ENCODE data around the gene IKZF3.
"Not testable (repeated sequence)": the region's sequence is repeated elsewhere in the genome, so short reads cannot be mapped to it uniquely, and the experiment has no call there.

IKZF3 gene

DNA sequence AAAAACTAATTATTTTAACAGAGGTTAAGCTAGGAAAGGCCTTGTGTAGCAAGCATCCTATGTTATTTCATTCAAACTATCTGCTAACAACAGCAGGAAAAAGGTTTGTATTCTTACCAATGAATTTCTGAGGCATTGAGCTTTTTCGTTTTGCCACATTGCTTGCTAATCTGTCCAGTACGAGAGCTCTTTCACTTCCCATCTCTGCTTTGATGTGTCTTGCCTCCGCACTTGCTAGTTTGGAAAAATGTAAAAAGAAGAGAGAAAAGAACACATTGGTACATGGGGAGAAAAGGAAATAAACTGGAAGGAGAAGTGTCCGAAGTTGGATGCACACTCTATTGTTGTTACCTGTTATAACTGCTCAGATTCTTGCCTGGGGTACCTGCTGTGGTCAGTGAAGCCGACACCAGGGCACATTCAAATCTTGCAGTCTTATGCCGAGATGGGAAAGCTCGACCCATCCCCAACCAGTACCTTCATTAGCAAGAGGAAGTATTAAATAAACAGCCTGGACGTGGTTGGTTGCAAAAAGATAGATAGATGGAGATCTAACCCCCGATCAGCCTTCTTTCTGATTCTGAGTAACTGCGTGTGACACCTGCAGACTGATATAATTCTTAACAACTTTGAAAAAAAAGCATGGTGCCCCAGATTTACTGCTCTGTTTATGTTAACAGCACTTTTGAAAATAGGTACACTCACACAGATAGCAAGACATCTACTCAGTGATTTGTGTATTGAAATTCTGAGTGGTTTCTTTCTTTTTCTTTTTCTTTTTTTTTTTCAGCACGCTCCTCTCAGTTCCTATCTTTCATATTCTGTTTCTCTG is 86.4 kb downstream of the IKZF3 start:
- DNase-seq, result peak in 1 of 5 donors; percentile 62

DNA sequence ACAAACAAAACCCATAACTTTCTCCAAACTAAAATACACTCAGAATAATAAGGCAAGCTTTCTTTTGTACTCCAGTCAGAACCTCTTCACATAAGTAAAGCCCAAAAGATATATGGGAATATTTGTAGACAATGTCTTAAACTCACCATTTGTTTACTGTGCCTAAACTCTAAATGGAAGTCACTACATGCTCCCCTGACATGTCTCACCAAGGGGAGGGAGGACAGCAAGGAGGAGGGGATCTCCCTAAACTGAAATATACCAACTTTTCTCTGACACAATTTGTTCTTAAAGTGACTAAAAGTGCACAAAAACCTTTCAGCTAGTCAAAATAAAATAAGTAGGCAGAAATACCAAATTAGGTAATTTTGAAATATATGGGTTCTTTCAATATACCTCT is 87.9 kb downstream of the IKZF3 start:
- peak in 1 of 5 donors; percentile 43 for DNase-seq

DNA sequence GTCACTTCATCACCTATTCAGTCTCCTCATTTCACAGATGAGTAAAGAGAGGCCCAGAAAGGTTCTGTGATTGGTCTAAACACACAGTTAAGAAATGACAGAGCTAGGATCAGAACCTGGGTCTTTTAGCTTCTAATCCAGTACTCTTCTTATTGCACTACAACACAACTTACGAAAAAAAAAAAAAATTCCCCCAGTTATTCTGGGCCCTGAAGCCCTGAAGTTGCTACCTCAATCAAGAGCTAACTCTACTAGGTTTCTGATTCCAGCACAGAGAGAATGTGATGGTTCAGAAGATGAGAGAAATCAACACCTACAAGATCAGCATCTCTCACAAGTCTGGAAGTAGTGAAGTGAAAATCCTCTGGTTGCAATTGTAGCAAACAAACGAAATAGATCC is 89.1 kb downstream of the IKZF3 start:
- DNase-seq, result peak in 1 of 5 donors; percentile 48

DNA sequence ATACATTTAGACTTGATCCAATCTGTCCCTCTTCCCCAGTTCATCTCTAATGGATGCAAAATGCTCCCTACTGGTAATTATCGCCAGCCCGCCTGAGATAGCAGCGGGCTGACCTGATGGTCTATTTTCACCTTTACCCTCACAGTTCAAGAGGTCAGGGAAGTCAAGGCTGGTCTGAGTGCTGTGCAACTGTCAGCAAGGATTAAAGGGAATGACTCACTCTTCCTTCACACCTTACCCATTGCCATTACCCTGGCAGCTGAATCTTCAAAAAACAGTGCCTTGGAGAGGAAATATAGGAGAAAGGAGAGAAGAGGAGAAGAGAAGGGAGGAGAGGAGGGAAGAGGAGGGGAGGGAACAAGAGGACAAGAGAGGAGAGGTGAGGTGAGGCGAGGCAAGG is 90.1 kb downstream of the IKZF3 start:
- DNase-seq, result peak in 1 of 5 donors; percentile 37

DNA sequence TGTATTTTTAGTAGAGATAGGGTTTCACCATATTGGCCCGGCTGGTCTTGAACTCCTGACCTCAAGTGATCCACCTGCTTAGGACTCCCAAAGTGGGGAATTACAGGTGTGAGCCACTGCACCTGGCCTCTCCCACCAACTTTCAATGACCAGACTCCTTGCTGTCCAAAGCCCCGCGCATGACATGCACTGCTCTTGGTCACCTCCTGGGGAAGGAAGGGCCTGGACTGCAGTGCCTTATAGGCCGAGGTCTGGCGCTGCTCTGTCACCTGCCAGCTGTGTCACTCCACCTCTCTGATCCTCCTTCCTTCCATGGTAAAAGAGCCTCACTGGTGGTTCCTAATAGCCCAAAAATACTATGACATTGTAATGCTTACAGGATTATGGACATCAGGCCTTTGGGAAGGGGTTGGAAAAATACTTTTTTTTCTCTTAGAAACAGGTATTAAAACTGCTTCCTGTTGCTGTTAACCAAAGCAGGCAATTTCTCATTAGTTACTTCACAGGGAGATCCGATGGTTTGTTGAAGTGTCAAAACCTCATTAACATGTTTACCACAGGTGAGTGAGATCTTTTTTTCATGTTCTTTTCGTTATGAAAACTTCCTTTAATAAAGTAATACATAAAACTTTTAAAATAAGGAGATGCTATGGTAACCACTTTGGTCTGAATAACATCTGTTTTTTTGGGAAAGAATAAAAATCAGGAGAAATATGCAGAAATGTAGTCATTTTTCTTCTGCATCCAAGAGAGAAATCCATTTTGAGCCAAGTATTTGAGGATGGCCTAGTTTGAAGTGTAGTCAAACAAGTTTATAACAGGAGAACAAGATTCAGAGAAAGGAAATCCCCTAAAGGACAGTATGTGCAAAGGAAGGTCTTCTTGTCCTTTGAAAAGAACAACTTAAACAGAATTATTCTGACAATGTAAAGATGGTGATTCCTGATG is 90.9 kb downstream of the IKZF3 start:
- DNase-seq, result no peak

DNA sequence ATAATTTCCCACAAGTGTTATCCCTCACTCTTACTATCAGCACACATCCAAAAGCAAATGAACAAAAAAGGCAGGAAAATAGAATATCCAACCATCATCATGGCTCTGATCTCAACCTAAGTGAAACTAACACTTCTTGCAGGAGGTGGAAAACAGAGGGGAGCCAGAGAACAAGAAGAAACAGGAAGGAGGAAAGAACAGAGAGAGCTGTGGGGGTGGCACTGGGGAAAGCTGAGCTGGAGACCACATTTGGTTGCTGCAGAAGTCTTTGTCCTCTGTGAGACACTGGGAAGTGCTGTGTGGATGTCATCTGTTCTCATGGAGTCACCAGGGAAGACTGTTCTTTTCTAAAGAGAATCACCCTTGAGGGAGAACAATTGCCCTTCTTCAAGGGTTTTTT is 91.7 kb downstream of the IKZF3 start:
- no peak for DNase-seq

DNA sequence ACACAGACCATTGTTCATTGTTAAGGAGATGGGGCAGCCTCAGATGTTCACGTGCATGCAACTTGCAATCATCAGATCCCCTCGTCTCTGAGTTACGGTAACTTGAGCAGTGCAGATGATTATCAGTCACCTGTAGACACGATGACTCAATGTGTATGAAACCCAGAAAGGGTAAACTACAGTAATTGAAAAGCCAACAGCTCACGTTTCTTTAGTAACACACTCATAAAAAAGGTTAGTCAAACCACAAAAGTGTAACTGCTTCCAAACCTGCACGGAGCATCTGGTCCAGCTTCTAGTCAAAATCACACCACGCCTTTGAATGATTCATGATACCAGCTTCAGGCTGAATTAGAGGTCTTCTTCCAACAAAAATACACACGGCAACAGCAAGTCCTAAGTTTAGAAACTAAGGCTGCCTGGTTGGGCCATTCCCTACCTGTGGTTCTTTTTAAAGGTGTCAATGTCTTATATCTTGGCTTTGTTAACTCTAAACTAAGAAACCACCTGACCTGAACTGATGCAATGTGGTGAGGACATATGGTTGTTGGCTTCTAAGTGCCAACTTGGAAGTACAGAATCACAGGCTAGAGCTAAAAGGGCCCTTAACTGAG is 94.0 kb downstream of the IKZF3 start:
- DNase-seq, result peak in 3 of 5 donors; percentile 36 to 96 (median 37)

DNA sequence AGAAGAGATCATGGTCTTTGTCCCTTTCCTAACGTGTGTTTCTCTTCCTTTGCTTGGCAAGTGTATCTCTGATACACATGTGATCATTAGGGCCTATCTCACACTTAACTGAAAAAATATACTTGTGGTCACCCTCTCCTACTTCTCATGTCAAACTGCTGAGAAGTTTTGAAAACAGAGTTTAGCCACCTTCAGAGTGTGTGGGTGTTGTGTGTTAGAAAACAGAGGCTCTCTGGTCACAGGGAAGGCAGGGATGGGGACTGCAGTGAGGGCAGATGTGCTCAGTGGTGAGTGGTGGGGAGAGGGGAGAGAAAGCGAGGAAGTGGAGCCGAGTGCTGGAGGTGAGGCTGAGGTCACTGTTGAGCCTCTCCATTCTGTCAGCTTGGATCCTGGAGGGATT is 97.0 kb downstream of the IKZF3 start:
- DNase-seq, result no peak

DNA sequence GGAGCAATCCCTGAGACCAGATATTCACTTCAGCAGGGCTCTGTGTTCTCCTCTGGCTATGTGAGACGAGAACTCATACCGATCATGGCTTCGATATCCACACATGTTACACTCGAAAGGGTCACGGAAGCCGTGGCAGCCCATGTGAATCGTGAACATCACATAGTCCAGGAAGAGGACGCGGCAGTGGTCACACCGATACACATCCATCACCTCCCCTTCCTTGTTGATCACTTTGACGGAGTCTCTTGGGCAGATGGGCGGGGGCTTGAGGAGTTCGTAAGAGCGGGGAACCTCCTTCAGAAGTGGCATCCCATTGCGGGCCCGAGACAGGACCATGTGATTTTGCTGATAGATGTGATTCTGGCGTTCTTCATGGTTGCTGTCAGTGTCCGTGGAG is 98.3 kb downstream of the IKZF3 start:
- no peak for DNase-seq

DNA sequence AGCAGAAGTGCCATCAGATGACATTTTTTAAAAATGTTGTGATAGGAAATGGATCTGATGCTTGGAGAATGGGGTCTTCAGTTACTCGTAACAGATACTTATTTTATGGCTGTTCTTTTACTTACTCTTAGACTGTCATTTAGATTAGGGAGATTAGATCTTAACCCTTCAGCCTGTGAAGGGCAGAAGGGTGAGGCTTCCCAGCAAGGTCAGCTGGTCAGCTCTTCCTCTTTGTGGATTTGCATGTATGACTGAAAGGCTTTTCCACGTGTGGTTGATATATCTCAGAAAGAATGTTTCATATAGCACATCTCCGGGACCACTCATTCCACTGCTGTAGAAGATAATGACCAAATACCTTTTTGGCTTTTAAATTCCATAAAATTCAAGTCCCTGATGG is 98.9 kb downstream of the IKZF3 start:
- no peak for DNase-seq

DNA sequence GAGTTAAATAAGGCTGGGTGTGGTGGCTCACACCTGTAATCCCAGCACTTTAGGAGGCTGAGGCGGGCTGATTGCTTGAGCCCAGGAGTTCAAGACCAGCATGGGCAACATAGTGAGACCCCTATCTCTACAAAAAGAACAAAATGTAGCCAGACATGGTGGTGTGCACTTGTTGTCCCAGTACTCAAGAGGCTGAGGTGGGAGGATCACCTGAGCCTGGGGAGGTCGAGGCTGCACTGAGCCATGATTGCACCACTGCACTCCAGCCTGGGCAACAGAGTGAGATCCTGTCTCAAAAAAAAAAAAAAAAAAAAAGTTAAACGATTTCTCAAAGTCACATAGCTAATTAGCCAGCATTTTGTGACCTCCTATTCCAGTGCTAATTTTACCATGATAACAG is 99.9 kb downstream of the IKZF3 start:
- DNase-seq, result not testable (repeated sequence)

DNA sequence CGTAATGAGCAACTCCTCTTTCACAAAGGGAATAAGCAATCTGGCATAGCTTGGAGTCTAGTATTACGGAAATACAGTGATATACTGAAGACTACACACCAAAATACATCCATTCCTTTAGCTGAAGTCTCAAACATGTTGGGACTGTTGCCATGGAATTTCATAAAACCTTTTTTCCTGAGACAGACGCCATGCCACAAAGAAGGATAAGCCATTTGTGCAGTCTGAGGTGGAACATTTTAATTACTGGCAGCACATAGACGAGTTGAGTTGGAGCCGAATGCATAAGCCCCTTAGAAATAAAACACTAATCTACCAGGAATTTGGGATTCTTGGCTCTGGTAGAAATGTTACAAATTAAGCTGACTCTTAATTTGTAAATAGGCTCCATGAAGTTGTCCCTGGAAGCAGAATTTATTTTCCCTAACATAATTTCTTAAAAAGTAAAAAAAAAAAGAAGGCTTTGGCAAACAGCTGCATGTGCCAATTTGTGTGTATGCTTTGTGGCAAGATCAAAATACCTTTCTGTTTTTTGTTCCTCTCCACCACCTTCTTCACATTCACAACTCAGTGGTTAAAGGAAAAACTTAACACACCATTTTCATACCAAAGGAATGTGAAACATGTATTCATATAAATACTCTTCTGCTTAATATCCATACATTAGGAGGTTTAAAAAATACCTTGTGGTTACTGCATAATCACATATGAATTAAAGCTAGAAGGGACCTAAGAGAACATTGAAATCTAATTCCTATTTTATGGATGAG is 100.9 kb downstream of the IKZF3 start:
- no peak for DNase-seq

DNA sequence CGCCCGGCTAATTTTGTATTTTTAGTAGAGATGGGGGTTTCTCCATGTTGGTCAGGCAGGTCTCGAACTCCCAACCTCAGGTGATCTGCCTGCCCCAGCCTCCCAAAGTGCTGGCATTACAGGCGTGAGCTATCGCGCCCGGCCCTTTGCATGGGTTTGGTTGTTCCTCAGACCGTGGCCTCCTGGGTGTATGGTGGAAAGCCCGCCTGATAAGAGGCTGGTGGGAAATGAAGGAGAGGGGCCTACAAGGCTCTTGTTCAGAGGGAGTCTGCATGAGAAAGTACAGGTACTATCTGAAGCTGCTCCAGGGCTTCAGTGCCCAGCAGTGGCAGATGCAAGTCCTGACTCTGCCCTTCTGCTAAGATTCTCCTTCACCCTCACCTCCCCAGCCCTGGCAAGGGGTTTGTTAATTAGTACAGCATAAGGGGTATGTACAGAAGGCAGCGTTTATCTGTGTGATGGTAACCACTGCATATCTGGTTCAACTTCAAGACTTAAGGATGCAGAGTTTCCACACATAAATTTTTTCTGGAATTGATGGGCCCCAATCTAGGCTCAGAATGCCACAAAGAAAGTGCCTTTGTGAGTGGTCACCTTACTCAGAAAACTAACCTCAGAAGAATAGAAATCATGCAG is 102.1 kb downstream of the IKZF3 start:
- no peak for DNase-seq

DNA sequence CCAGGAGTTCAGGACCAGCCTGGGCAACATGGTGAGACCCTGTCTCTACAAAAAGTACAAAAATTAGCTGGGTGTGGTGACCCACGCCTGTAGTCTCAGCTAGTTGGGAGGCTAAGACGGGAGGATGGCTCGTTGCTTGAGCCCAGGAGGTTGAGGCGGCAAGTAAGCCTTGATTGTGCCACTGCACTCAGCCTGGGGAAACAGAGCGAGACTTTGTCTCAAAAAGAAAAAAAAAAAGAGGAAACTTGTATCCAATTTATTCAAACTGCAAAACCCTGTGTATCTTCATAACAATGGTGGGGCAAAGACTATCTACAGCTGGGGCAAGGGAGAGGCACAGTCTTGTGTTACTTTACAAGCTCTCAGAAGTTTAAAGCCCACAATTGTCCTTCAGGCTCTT is 104.9 kb downstream of the IKZF3 start:
- DNase-seq, result no peak

DNA sequence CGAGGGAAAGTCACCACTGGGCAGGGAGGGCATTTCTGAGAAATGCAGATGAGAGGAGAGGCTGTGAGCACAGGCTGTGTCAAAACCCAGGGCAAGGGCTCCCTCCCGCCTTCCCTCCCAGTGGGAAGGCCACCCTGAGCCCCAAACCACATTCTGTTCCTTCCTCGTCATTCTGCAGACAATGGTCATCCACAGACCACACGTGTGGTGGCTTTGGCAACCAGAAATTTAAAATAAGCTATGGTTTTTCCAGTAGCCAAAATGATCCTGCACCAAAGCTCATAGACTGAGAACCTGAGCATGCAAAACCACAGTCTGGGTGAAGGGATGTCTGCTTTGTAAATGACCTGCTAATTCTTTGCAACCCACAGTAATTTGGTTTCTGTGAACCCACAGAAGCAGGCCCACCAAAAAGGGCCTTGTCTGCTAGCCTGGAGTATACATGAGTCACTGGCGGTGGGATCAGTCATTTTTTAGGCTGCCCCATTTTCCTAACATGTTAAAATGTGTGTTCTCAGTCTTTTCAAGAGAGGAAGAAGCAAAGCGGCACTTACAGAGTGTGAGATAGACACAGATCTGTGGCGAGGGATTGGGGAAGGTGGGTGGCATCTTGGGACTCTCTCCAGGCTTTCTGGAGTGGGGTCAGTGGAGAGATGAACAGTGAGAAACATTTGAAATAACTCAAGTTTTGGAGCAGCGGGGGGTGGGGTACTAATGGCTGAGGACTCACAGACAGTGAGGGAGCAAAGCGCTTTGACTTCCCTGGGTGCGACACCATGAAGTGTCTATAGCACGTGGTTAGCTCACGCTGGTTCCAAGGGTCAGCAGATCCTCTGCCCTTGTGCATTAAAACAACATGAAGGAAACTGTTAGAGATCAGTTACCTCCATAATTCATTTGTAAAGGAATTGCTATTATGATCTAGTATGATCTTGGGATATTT is 105.9 kb downstream of the IKZF3 start:
- DNase-seq, result peak in 2 of 5 donors; percentile 30 to 69

DNA sequence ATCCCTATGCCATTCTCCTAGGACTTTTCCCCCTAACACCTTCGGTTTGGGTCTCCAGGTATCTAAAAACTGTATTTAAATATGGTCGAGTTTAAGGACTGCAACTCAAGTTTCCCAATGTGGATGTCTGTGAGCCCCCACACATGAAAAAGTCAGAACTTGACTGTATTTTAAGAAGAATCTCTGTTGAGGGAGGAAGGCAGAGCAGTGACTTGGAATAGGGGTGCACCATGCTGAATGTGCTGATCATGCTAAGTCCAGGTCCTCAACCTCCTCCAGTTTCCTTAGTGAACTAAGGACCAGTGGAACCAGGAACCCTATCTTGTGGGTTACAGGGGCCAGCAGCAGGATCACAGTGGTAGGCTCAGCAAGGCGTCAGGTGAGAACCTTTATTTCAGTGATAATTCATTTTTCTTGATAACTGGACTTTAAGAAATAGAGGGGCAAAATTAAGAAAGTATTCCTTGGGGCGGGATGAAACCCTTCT is 106.9 kb downstream of the IKZF3 start:
- no peak for DNase-seq

DNA sequence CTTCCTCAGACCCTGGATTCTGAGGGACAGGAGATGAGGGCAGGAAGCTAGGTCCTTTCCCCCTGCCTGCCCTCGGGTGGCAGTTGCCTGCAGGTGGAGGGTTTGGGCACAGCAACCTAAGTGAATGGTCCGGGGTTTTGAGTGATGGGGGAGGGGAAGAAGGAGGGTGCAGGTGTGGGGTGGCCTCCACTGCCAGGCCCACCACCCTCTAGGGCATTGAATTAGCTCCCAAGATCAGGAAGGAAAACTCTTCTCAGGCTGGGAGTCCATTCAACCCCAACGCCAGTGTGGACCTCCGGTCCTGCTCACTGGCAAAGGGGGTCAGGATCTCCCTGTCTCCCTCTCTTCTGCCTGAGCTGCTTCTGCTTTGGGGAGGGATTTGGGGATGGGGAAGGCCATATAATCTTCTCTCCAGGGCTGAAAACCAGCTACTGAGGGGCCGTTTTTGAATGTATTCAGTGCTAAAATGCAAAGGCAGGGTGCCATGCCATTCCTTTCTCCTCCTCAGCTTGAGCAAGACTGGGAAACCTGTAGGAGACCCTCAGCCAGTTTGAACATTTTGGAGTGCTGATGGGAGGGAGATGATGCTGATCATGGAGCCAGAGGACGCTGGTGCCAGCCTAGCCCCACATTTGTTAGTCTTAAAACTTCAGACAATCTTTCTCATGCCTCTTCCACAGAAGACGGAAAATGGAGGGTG is 107.6 kb downstream of the IKZF3 start:
- no peak for DNase-seq

DNA sequence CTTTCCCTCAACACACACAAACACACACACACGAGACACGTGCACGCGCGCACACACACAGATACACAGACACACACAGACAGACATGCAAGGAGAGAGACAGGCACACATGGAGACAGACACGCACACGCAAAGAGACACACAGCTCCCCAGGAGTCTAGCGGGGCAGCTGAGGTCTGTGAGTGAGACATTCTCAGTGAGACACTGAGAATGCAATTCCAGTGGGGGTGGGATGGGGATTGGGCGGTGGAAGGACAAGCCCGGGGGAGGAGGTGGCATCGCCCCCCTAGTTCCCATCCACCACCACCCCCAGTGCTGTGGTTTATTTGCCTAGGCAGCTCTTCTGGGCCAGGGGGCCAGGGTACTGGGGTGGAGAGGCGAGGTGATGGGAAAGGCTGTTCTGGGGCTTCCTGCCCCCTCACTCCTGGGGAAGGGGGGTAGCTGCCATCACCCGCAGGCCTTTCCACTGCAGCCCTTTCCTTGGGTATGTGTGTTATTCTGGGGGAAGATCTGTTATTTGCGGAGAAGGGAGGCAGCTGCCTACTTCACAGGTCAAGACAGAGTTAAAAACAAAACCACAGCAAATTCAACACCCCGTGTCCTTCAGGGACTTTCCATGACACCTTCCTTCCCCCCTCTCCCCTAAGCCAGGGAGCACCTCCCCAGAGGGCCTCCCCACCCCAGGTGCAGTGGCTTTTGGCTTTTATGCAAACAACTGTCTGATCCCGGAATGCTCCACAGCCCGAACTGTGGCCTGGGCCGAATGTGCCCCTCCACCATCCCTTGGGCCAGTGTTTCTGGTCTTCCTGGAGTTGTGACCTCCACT is 108.3 kb downstream of the IKZF3 start:
- DNase-seq, result peak; percentile 42 to 58 (median 52)

DNA sequence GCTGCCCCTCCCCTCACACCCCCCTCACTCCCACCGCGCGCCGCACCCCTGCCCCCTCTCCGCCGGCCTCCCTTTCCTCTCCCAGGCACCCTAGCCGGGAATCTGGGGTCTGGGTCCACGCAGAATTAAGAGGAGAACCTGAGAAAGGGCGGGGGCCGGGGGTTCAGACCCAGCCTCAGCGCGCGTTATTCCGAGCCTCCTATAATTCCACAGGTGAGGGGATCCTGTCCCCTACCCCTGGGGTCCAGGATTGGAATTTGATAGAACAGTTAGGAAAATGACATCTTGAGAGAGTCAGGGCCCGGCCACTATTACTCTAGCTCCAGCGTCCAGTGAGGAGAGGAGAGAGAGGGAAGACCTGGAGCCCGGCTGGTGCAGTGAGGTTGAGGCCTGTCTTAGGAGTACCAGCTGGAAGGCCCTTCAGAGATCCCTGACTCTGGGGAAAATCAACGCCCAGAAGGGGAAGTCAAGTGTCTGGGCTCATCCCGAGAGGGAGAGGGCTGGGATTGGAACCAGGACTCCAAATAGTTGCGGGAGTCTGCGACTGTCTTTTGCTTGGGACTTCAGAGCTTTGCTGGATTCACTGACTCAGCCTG is 109.1 kb downstream of the IKZF3 start:
- no peak for DNase-seq

Data from T-helper 1 cell (primary cell).